Epidermal melanocyte (primary cell): ENCODE measurements around the gene KLF17.

Experiments
- DNase-seq: peaks from one replicate; pipeline ENCODE4 v3.0.0; 2011; ENCODE audit warnings: low spot score; ENCODE audit not compliant: insufficient read length

KLF17 gene

GRCh38 chr1:44118682-44119081 is at the start of gene KLF17:
Gene KLF17 (plus strand): TSS chr1:44118821. CDS start chr1:44118908, 87 bp downstream.
- DNase-seq = no peak

GRCh38 chr1:44071461-44071860 is 47.2 kb upstream of the KLF17 start:
- no peak for DNase-seq

- DNase-seq = no peak
These were observed 46.4 kb upstream of the KLF17 start for GRCh38 chr1:44072204-44072603.

GRCh38 chr1:44072821-44073220 is 45.8 kb upstream of the KLF17 start:
- no peak for DNase-seq

GRCh38 chr1:44073528-44073927 is 45.1 kb upstream of the KLF17 start:
- DNase-seq = no peak

- DNase-seq = no peak
These were observed 44.2 kb upstream of the KLF17 start for GRCh38 chr1:44074415-44074814.

- no peak for DNase-seq
These were observed 42.6 kb upstream of the KLF17 start for GRCh38 chr1:44076066-44076465.

- DNase-seq = no peak
These were observed 41.2 kb upstream of the KLF17 start for GRCh38 chr1:44077421-44077820.

GRCh38 chr1:44078104-44078503 is 40.5 kb upstream of the KLF17 start:
- no peak for DNase-seq

- no peak for DNase-seq
These were observed 39.1 kb upstream of the KLF17 start for GRCh38 chr1:44079566-44079965.

- DNase-seq = peak; percentile 31
These were observed 33.5 kb upstream of the KLF17 start for GRCh38 chr1:44084998-44085675.

- DNase-seq = no peak
These were observed 31.7 kb upstream of the KLF17 start for GRCh38 chr1:44086692-44087474.

GRCh38 chr1:44089371-44090048 is 29.1 kb upstream of the KLF17 start:
- DNase-seq = no peak

- DNase-seq = no peak
These were observed 28.0 kb upstream of the KLF17 start for GRCh38 chr1:44090429-44091252.

- no peak for DNase-seq
These were observed 24.6 kb upstream of the KLF17 start for GRCh38 chr1:44094047-44094446.

GRCh38 chr1:44100183-44100868 is 18.3 kb upstream of the KLF17 start:
- no peak for DNase-seq

GRCh38 chr1:44101328-44101727 is 17.3 kb upstream of the KLF17 start:
- DNase-seq = no peak

GRCh38 chr1:44103270-44104131 is 15.1 kb upstream of the KLF17 start:
- no peak for DNase-seq

- DNase-seq = no peak
These were observed 12.8 kb upstream of the KLF17 start for GRCh38 chr1:44105810-44106209.

- DNase-seq = no peak
These were observed 10.4 kb upstream of the KLF17 start for GRCh38 chr1:44108241-44108640.
